GM12874 (cell line): ENCODE measurements around the gene INHBC.

Source experiments
- CTCF ChIP-seq: IDR thresholded peaks from 2 replicates; pipeline ENCODE4 v1.5.1; 2011; ENCODE audit warnings: low read depth, mild to moderate bottlenecking, control low read depth, low read length, moderate library complexity; ENCODE audit not compliant: insufficient read depth

INHBC gene

GRCh38 chr12:57489157-57489641, 54.6 kb downstream of the INHBC start:
- TF ChIP-seq CTCF = no peak

- no peak for TF ChIP-seq CTCF
Measured at GRCh38 chr12:57490126-57490525, 55.5 kb downstream of the INHBC start.

- TF ChIP-seq CTCF = peak; percentile 22; the same call in 1 of the 2 replicates
Measured at GRCh38 chr12:57491393-57492280, 57.1 kb downstream of the INHBC start.

- no peak for TF ChIP-seq CTCF
Measured at GRCh38 chr12:57496822-57497221, 62.2 kb downstream of the INHBC start.

GRCh38 chr12:57497223-57498131, 62.9 kb downstream of the INHBC start:
- TF ChIP-seq CTCF = no peak

GRCh38 chr12:57498132-57498502, 63.5 kb downstream of the INHBC start:
- no peak for TF ChIP-seq CTCF

GRCh38 chr12:57498571-57498970, 64.0 kb downstream of the INHBC start:
- TF ChIP-seq CTCF = no peak
